H9 (cell line): ENCODE results near the gene TIMM50. TPM values are rescaled to one million over a fixed set of nuclear protein-coding genes. Genes with fewer than 3 reads are reported as not detected.

Experiments used
- DNase-seq: peaks from one replicate; pipeline ENCODE4 v3.0.0-alpha.2; 2017
- H2AFZ ChIP-seq: one replicate; pipeline ENCODE4 v1.6.1; 2013; ENCODE audit warnings: mild to moderate bottlenecking, low read length, control low read depth, moderate library complexity
- H2AK5ac ChIP-seq: 2 replicates; pipeline ENCODE4 v1.6.1; 2013; ENCODE audit warnings: low read length, control low read depth, mixed read lengths; ENCODE audit not compliant: insufficient read length
- H2BK120ac ChIP-seq: one replicate; pipeline ENCODE4 v1.6.1; 2013; ENCODE audit warnings: low read depth, mild to moderate bottlenecking, low read length, control low read depth, inconsistent platforms; ENCODE audit not compliant: poor library complexity, severe bottlenecking
- H2BK12ac ChIP-seq: 2 replicates; pipeline ENCODE4 v1.6.1; 2013; ENCODE audit warnings: low read length, control low read depth, mixed read lengths, low read depth; ENCODE audit not compliant: insufficient read length
- H2BK15ac ChIP-seq: 2 replicates; pipeline ENCODE4 v1.6.1; 2013; ENCODE audit warnings: low read depth, low read length, control low read depth
- H2BK20ac ChIP-seq: one replicate; pipeline ENCODE4 v1.6.1; 2013; ENCODE audit warnings: low read depth, mild to moderate bottlenecking, low read length, control low read depth, inconsistent platforms; ENCODE audit not compliant: poor library complexity, severe bottlenecking
- H2BK5ac ChIP-seq: 2 replicates; pipeline ENCODE4 v1.6.1; 2013; ENCODE audit warnings: low read length, control low read depth, mixed read lengths; ENCODE audit not compliant: insufficient read length
- H3K14ac ChIP-seq: 2 replicates; pipeline ENCODE4 v1.6.1; 2013; ENCODE audit warnings: low read length, control low read depth; ENCODE audit not compliant: insufficient read depth
- H3K18ac ChIP-seq: 2 replicates; pipeline ENCODE4 v1.6.1; 2013; ENCODE audit warnings: low read depth, mild to moderate bottlenecking, mixed read lengths, low read length, control low read depth; ENCODE audit not compliant: insufficient read length
- H3K23ac ChIP-seq: 2 replicates; pipeline ENCODE4 v1.6.1; 2013; ENCODE audit warnings: low read length, control low read depth, mixed read lengths, low read depth; ENCODE audit not compliant: insufficient read length
- H3K23me2 ChIP-seq: 2 replicates; pipeline ENCODE4 v1.6.1; 2013; ENCODE audit warnings: low read depth, mild to moderate bottlenecking, mixed read lengths, low read length, control low read depth; ENCODE audit not compliant: insufficient read length, poor library complexity, severe bottlenecking
- H3K27ac ChIP-seq: 2 replicates; pipeline ENCODE4 v1.5.1; 2013; ENCODE audit warnings: low read length, control low read depth, mixed read lengths, low read depth; ENCODE audit not compliant: insufficient read length
- H3K27me3 ChIP-seq: 2 replicates; pipeline ENCODE4 v1.6.1; 2013; ENCODE audit warnings: low read length, control low read depth, inconsistent platforms; ENCODE audit not compliant: insufficient read depth
- H3K4ac ChIP-seq: 2 replicates; pipeline ENCODE4 v1.6.1; 2013; ENCODE audit warnings: low read depth, mild to moderate bottlenecking, control low read depth, inconsistent platforms, low read length, moderate library complexity
- H3K4me1 ChIP-seq: 2 replicates; pipeline ENCODE4 v1.6.1; 2013; ENCODE audit warnings: low read length, control low read depth, inconsistent platforms; ENCODE audit not compliant: insufficient read depth
- H3K4me2 ChIP-seq: 2 replicates; pipeline ENCODE4 v1.6.1; 2013; ENCODE audit warnings: low read length, control low read depth, mixed read lengths; ENCODE audit not compliant: insufficient read length, insufficient read depth
- H3K56ac ChIP-seq: 2 replicates; pipeline ENCODE4 v1.6.1; 2013; ENCODE audit warnings: low read depth, mild to moderate bottlenecking, mixed read lengths, low read length, control low read depth; ENCODE audit not compliant: insufficient read length
- H3K79me1 ChIP-seq: 2 replicates; pipeline ENCODE4 v1.6.1; 2013; ENCODE audit warnings: low read depth, mild to moderate bottlenecking, moderate library complexity, low read length, control low read depth, inconsistent platforms; ENCODE audit not compliant: insufficient read depth, poor library complexity, severe bottlenecking
- H3K79me2 ChIP-seq: 2 replicates; pipeline ENCODE4 v1.6.1; 2013; ENCODE audit warnings: low read length, control low read depth, inconsistent platforms; ENCODE audit not compliant: insufficient read depth
- H3K9ac ChIP-seq: 2 replicates; pipeline ENCODE4 v1.6.1; 2013; ENCODE audit warnings: low read length, control low read depth, mixed read lengths; ENCODE audit not compliant: insufficient read length; ENCODE audit errors: extremely low read depth
- H3K9me3 ChIP-seq: one replicate; pipeline ENCODE4 v1.6.1; 2013; ENCODE audit warnings: low read depth, low read length, inconsistent platforms; ENCODE audit not compliant: control insufficient read depth
- H3T11ph ChIP-seq: one replicate; pipeline ENCODE4 v1.6.1; 2013; ENCODE audit warnings: mild to moderate bottlenecking, low read length, control low read depth, inconsistent platforms
- H4K20me1 ChIP-seq: one replicate; pipeline ENCODE4 v1.6.1; 2013; ENCODE audit not compliant: control insufficient read depth, insufficient read length, insufficient read depth
- H4K5ac ChIP-seq: 2 replicates; pipeline ENCODE4 v1.6.1; 2013; ENCODE audit warnings: low read depth, mild to moderate bottlenecking, mixed read lengths, low read length, control low read depth; ENCODE audit not compliant: insufficient read length
- H4K8ac ChIP-seq: replicated peaks from 2 replicates; pipeline ENCODE4 v1.6.1; 2013; ENCODE audit warnings: low read length, control low read depth, mixed read lengths, low read depth; ENCODE audit not compliant: insufficient read length
- H4K91ac ChIP-seq: 2 replicates; pipeline ENCODE4 v1.6.1; 2013; ENCODE audit warnings: low read depth, mild to moderate bottlenecking, moderate library complexity, mixed read lengths, low read length, control low read depth; ENCODE audit not compliant: insufficient read length
- H3K27ac Mint-ChIP-seq, 3 experiments: 2 replicates in 2 of 3; 3 replicates in 1 of 3; pipeline ENCODE4 v1.8.0; 2020 to 2021; ENCODE audit warnings: mixed read lengths in 3 of 3, mild to moderate bottlenecking in 1 of 3, moderate library complexity in 1 of 3
- H3K27me3 Mint-ChIP-seq: 2 replicates; pipeline ENCODE4 v1.8.0; 2021; ENCODE audit warnings: low read depth, mild to moderate bottlenecking, moderate library complexity, mixed read lengths
- H3K36me3 Mint-ChIP-seq, 3 experiments: 2 replicates in 2 of 3; 3 replicates in 1 of 3; pipeline ENCODE4 v1.8.0; 2020 to 2021; ENCODE audit warnings: low read depth in 3 of 3, mixed read lengths in 3 of 3; ENCODE audit not compliant: insufficient read depth in 1 of 3
- H3K4me1 Mint-ChIP-seq, 2 experiments: 2 replicates each; pipeline ENCODE4 v1.8.0; 2020; ENCODE audit warnings: mixed read lengths in 2 of 2
- H3K4me3 Mint-ChIP-seq, 2 experiments: 2 replicates in 1 of 2; 3 replicates in 1 of 2; pipeline ENCODE4 v1.8.0; 2020 to 2021; ENCODE audit warnings: mild to moderate bottlenecking in 2 of 2, mixed read lengths in 2 of 2, moderate library complexity in 1 of 2
- H3K9me3 Mint-ChIP-seq, 2 experiments: 2 replicates in 1 of 2; 3 replicates in 1 of 2; pipeline ENCODE4 v1.8.0; 2020; ENCODE audit warnings: mild to moderate bottlenecking in 2 of 2, mixed read lengths in 2 of 2, moderate library complexity in 1 of 2
- CTCF ChIP-seq: fragments of 200-600 bp; sonication (generic); conservative IDR thresholded peaks from 3 replicates; pipeline ENCODE4 v1.8.0; 2021; ENCODE audit warnings: antibody characterized with exemption, mild to moderate bottlenecking
- WGBS: extraction: QIAGEN DNeasy Blood & Tissue Kit; methylation state at CpG from one replicate; pipeline ENCODE4 v1.1.7; 2013; ENCODE audit warnings: missing lambda C conversion rate, low lambda C conversion rate, mixed read lengths; ENCODE audit not compliant: insufficient read length; ENCODE audit errors: extremely low coverage; 5-methylcytosine and 5-hydroxymethylcytosine counted together
- total RNA-seq: library from RNA; stranded (reverse); gene quantifications from 2 replicates; pipeline ENCODE4 v1.2.1, GENCODE V29; 2021

Gene TIMM50
- total RNA-seq, 1 experiment from 2014 or later, result 128 TPM

GRCh38 chr19:39438270-39438934, 42.2 kb upstream of the TIMM50 start:
- Histone ChIP-seq H2AK5ac (no peak overlapping the region), H3T11ph (no peak overlapping the region), H2BK120ac (no peak overlapping the region), H3K4me2 (no peak overlapping the region), H4K5ac (no peak overlapping the region), H3K56ac (no peak overlapping the region), H3K18ac (no peak overlapping the region), H3K4me1 (no peaks in the 10 kb centered on the region), H3K79me1 (peaks cover 9% of the 10 kb centered on the region), H3K9me3 (no peaks in the 10 kb centered on the region), H2BK20ac (no peak overlapping the region), H2BK12ac (no peak overlapping the region), H3K14ac (no peak overlapping the region), H3K23ac (no peak overlapping the region), H3K4ac (no peak overlapping the region), H2BK15ac (no peak overlapping the region), H2AFZ (no peak overlapping the region), H4K91ac (no peak overlapping the region), H2BK5ac (no peak overlapping the region), H4K20me1 (no peaks in the 10 kb centered on the region), H3K27ac (no peak overlapping the region), H3K27me3 (no peaks in the 10 kb centered on the region), H3K79me2 (peaks cover 6% of the 10 kb centered on the region; the same call in 1 of the 2 replicates), H3K9ac (no peak overlapping the region), H4K8ac (no peak overlapping the region), H3K23me2 (peaks cover 10% of the 10 kb centered on the region)
- H3K27ac Mint-ChIP-seq, result no peak overlapping the region
- H3K4me1 Mint-ChIP-seq, result peaks cover 21 to 37% of the 10 kb centered on the region in 2 experiments
- peaks cover 0 to 7% of the 10 kb centered on the region in 2 experiments; a peak in 2 of 5 replicates for H3K9me3 Mint-ChIP-seq
- no peak overlapping the region for H3K4me3 Mint-ChIP-seq
- H3K36me3 Mint-ChIP-seq, result peaks cover 22 to 27% (median 24%) of the 10 kb centered on the region in 3 experiments
- H3K27me3 Mint-ChIP-seq, result peaks cover 9% of the 10 kb centered on the region
- no peak for TF ChIP-seq CTCF
- DNase-seq, result no peak
- WGBS, result no CpG with 5 or more reads among the region's 9 CpGs
